A673 (cell line): ENCODE measurements around the gene CLSTN2.

Experiments
- CTCF ChIP-seq: fragments of 300-800, 200-600 bp; sonication (generic); conservative IDR thresholded peaks from 2 replicates; pipeline ENCODE4 v1.5.1; 2017; ENCODE audit warnings: low read depth, mild to moderate bottlenecking, antibody characterized with exemption, low read length, moderate library complexity, mixed read lengths
- EZH2 ChIP-seq: fragments of 200-600 bp; sonication (generic); IDR thresholded peaks from 2 replicates; pipeline ENCODE4 v1.6.1; 2017; ENCODE audit warnings: borderline replicate concordance, low read depth, mild to moderate bottlenecking, mixed read lengths, antibody characterized with exemption, low read length; ENCODE audit not compliant: poor library complexity, severe bottlenecking

GRCh38 chr3:140146668-140147067 lies 211.7 kb downstream of the CLSTN2 start:
- TF ChIP-seq EZH2 (no peak), CTCF (no peak)
